Kidney epithelial cell (primary cell): ENCODE measurements around the gene EDNRB. TPM values are rescaled to one million over a fixed set of nuclear protein-coding genes. Genes with fewer than 3 reads are reported as not detected.

Experiments used
- DNase-seq: peaks from one replicate; pipeline ENCODE4 v3.0.0-alpha.2; 2010; ENCODE audit warnings: low read depth
- H3K27me3 ChIP-seq: 2 replicates; pipeline ENCODE4 v1.6.0; 2011; ENCODE audit warnings: low read length; ENCODE audit not compliant: control insufficient read depth, insufficient read depth
- H3K36me3 ChIP-seq: 2 replicates; pipeline ENCODE4 v1.5.1; 2011; ENCODE audit warnings: low read length; ENCODE audit not compliant: control insufficient read depth, insufficient read depth
- H3K4me3 ChIP-seq: 2 replicates; pipeline ENCODE4 v1.5.1; 2011; ENCODE audit warnings: low read depth, mild to moderate bottlenecking, control low read depth, low read length
- total RNA-seq: library from RNA; depleted of rRNA; stranded (reverse); fragments of >200 nt; gene quantifications from 2 replicates; pipeline ENCODE4 v1.2.3, GENCODE V29; 2015
- TF ChIP-seq, protein P1 (sequence below): IDR thresholded peaks from 2 replicates; pipeline ENCODE4 v1.5.1; 2011; ENCODE audit warnings: mild to moderate bottlenecking, moderate library complexity, low read length, control low read depth, inconsistent platforms; ENCODE audit not compliant: insufficient read depth, poor library complexity, severe bottlenecking

The EDNRB gene
- total RNA-seq, 1 donor from 2014 or later, result 0.75 TPM

GRCh38 chr13:77878190-77878589 lies 40.4 kb downstream of the EDNRB start:
- Histone ChIP-seq H3K4me3 (no peak overlapping the region), H3K36me3 (no peaks in the 10 kb centered on the region), H3K27me3 (no peaks in the 10 kb centered on the region)
- no peak for DNase-seq
- TF ChIP-seq, protein P1, sequence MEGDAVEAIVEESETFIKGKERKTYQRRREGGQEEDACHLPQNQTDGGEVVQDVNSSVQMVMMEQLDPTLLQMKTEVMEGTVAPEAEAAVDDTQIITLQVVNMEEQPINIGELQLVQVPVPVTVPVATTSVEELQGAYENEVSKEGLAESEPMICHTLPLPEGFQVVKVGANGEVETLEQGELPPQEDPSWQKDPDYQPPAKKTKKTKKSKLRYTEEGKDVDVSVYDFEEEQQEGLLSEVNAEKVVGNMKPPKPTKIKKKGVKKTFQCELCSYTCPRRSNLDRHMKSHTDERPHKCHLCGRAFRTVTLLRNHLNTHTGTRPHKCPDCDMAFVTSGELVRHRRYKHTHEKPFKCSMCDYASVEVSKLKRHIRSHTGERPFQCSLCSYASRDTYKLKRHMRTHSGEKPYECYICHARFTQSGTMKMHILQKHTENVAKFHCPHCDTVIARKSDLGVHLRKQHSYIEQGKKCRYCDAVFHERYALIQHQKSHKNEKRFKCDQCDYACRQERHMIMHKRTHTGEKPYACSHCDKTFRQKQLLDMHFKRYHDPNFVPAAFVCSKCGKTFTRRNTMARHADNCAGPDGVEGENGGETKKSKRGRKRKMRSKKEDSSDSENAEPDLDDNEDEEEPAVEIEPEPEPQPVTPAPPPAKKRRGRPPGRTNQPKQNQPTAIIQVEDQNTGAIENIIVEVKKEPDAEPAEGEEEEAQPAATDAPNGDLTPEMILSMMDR, result no peak

DNA sequence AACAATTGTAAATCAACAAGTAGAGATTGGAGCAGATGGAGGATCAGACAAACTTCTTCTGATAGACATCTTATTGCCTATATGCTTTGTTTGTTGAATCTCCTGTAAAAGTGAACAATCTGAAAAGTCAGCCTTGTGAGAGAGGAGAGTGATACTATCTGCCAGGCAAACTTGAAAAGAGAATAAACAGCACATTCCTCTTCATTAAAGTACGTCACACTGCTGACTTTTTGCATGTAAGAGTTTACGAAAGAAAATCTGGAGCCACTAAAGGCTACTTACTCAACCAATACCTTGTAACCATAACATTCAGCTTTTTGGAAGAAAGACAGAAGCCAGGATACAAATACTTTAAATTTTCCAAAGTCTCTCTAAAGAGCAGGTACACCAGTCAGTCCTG lies 42.5 kb downstream of the EDNRB start:
- Histone ChIP-seq H3K4me3 (no peak overlapping the region), H3K27me3 (no peaks in the 10 kb centered on the region), H3K36me3 (no peaks in the 10 kb centered on the region)
- TF ChIP-seq, protein P1, result no peak
- DNase-seq, result no peak

- Histone ChIP-seq H3K36me3 (no peaks in the 10 kb centered on the region), H3K27me3 (no peaks in the 10 kb centered on the region), H3K4me3 (no peak overlapping the region)
- TF ChIP-seq, protein P1, result no peak
- DNase-seq, result no peak
Measured at GRCh38 chr13:77874406-77874805, 44.2 kb downstream of the EDNRB start.

GRCh38 chr13:77872995-77873394 lies 45.6 kb downstream of the EDNRB start:
- no peak for DNase-seq
- Histone ChIP-seq H3K4me3 (no peak overlapping the region), H3K27me3 (no peaks in the 10 kb centered on the region), H3K36me3 (no peaks in the 10 kb centered on the region)
- TF ChIP-seq, protein P1, result no peak

DNA sequence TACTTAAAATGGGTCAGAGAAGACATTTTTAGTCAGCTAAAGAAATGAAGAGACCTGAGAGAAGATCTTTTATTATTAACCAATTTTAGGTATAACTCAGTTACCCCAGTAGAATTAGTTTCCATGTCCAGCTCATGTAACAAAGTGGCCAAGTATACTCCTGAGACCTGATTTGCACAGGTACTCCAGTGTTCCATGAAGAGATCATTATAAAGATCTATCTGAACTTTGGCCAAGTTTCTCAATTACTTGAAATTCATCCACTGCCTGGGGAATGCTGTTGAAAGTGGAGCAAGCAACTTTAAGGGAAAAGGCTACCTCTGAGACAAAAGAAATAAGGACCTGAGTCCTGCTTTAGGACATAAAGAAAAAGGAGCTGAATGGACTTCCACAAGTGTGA lies 47.0 kb downstream of the EDNRB start:
- no peaks in the 10 kb centered on the region for H3K27me3 ChIP-seq
- TF ChIP-seq, protein P1, result no peak
- DNase-seq, result no peak
- no peaks in the 10 kb centered on the region for H3K36me3 ChIP-seq
- no peak overlapping the region for H3K4me3 ChIP-seq

- Histone ChIP-seq H3K4me3 (no peak overlapping the region), H3K36me3 (no peaks in the 10 kb centered on the region), H3K27me3 (no peaks in the 10 kb centered on the region)
- DNase-seq, result no peak
- TF ChIP-seq, protein P1, result no peak
Measured at GRCh38 chr13:77868717-77869116, 49.9 kb downstream of the EDNRB start.
